Left kidney (tissue), 2 donors: Measurements from ENCODE around the gene ZPLD1. TPM values are rescaled to one million over a fixed set of nuclear protein-coding genes. Genes with fewer than 3 reads are reported as not detected.

Experiments
- DNase-seq: peaks from one replicate; pipeline ENCODE4 v3.0.0-alpha.2; 2013
- polyA plus RNA-seq: library from polyadenylated mRNA; unstranded; fragments of 120-200 nt; gene quantifications from one replicate; pipeline ENCODE4 v1.2.1, GENCODE V29; 2013; ENCODE audit not compliant: insufficient read length

The ZPLD1 gene
- polyA plus RNA-seq, 1 donor = 0.60 TPM

- no peak for DNase-seq
Measured at GRCh38 chr3:102466001-102466400, 31.2 kb downstream of the ZPLD1 start.

DNA sequence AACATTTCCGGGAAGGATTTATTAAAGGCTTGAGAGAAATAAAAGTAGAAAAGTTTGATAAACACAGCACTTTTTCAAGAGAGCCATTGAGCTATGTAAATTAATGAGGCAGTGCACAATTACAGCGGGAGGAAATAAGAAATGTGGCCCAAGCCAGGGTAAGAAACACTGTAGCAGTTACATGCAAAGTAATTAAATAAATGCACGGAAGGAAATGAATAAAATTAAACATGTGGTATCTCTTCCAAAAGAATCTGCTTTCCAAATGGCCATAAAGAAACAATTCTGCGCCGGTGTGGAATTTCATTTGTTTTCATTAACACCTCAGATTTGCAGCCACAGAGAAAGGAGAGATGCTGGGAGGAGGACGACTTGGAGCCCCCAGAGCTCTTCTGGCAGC, 35.3 kb downstream of the ZPLD1 start:
- no peak for DNase-seq

DNA sequence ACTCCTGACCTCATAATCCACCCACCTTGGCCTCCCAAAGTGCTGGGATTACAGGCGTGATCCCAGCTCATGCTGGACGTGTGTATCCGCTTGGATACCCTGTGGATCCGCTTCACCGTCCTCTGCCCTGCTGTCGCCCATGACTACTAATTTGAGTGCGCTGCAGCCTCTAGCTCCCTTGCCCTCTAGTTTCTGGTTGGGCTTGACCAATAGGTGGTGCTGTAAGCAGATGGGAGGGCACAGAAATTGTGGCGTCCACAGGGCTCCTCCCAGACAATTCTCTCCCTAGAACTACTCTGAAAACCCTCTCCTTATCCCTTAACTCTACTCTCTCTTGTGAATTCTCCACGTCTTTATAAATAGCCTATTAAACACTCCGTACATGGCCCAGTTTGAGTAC, 36.2 kb downstream of the ZPLD1 start:
- no peak for DNase-seq

- DNase-seq = no peak
Measured at GRCh38 chr3:102471491-102471890, 36.7 kb downstream of the ZPLD1 start.

GRCh38 chr3:102473648-102474047, 38.8 kb downstream of the ZPLD1 start:
- DNase-seq = no peak

- DNase-seq = no peak
Measured at GRCh38 chr3:102474207-102474606, 39.4 kb downstream of the ZPLD1 start.

GRCh38 chr3:102476198-102476597, 41.4 kb downstream of the ZPLD1 start:
- no peak for DNase-seq

DNA sequence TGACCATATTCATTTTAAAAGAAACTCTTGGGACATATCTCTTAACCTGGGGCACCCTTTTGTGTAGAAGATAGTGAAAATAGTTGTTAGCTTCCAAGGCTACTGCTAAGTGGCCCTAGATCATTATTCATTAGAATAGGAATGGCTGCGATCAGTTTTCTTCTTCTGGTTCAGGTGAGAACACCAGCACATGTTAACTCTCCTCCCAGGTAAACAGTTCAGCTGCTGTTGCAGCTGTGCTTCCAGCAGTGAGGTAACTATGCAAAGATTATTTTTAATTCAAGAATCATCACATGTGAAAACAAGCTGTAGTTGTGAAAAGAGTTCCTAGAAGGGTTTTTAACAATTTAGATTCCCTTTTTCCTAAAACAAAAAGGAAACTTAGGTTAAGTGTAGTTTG, 43.3 kb downstream of the ZPLD1 start:
- DNase-seq = no peak

DNA sequence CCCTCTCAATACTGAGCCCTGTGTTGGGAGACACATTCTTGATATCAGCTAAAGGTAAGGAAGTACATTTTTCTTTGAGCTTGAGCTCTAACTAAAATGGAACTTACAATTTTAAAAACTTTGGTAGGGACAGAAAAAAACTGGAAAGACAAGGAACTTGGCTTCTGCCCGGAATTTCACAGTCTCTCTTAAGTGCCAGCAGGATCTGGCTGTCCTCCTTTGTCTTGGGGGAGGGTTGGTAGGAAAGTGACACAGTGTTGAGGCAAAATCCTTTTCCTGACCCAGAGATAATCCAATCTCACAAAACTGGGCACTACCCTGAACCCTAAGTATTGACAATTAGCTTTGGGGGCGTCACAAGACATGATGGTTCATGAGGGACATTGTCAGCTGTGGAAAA, 45.3 kb downstream of the ZPLD1 start:
- no peak for DNase-seq

DNA sequence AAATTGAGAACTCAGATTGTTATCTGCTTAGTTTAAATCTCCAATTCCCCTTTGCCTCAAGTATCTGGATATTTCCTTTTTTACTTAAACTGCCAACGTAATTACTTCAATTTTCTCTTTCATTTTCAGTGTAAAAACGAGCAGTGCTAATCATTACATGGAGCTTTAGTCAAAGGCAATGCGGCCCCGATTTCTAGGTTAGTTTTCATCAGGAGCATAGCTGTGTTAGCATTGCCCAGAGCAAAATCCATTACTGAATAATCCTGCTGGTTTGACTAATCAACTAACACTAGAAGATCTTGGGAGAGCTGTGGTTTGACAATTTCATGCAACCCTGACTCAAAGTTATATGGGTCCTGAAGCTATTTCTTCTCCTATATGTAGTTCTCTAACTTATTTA, 46.2 kb downstream of the ZPLD1 start:
- DNase-seq = no peak

DNA sequence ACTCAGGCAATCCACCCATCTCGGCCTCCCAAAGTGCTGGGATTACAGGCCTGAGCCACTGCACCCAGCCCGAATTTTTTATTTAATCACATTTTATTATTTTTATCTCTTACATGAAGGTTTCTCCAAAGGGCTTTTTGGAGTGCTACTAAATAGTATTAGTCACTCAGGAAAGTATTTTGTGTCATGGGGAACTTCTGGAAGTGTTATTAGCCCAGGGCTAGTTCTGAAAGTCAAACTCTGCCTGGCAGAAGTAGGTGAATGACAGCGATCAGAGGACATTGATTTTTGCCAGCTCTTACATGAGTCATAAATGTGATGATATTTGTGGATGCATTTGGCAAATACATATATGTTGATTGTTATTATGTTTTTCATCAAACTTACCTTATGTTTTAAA, 48.7 kb downstream of the ZPLD1 start:
- DNase-seq = no peak

GRCh38 chr3:102484363-102484762, 49.5 kb downstream of the ZPLD1 start:
- DNase-seq = no peak

DNA sequence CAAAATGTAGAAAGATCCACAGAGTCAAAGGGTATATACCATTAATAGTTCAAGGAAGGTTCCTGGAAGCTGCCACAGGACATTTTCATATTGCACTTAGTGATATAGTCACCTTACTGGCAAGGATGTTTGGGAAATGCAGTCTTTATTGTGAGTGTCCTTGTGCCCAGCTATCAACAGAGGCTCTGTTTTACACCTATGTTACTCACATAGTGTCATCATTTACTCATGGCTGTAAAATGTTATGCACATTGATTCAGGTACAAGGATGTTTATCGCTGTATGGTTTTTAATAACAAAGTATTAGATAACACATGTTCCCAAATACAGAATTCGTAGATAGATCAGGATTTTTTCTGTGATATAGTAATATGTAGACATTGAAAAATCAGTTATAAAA, 50.9 kb downstream of the ZPLD1 start:
- DNase-seq = no peak

- no peak for DNase-seq
Measured at GRCh38 chr3:102488331-102488730, 53.5 kb downstream of the ZPLD1 start.

- no peak for DNase-seq
Measured at GRCh38 chr3:102492300-102492699, 57.5 kb downstream of the ZPLD1 start.

GRCh38 chr3:102497571-102497970, 62.8 kb downstream of the ZPLD1 start:
- DNase-seq = no peak

- DNase-seq = no peak
Measured at GRCh38 chr3:102505542-102505941, 70.7 kb downstream of the ZPLD1 start.

DNA sequence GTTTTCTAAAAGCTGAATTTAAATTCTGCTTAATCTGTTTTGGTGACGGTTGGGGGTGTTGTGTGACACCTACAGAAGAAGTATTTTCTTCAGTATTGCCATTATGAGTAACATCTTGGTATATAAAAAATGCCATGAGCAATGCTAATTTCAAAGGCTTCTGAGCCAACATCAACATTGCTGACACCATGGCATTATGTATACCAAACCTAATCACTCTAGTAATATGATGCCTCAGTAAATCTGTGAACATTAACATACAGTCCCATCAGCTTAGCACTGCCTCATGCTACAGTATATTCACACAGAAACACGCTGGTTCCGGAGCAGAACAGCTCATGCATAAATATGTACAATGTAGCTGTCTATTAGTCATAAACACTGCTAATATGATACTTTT, 75.8 kb downstream of the ZPLD1 start:
- DNase-seq = no peak

- DNase-seq = no peak
Measured at GRCh38 chr3:102511168-102511567, 76.4 kb downstream of the ZPLD1 start.

- DNase-seq = no peak
Measured at GRCh38 chr3:102511639-102512038, 76.8 kb downstream of the ZPLD1 start.

DNA sequence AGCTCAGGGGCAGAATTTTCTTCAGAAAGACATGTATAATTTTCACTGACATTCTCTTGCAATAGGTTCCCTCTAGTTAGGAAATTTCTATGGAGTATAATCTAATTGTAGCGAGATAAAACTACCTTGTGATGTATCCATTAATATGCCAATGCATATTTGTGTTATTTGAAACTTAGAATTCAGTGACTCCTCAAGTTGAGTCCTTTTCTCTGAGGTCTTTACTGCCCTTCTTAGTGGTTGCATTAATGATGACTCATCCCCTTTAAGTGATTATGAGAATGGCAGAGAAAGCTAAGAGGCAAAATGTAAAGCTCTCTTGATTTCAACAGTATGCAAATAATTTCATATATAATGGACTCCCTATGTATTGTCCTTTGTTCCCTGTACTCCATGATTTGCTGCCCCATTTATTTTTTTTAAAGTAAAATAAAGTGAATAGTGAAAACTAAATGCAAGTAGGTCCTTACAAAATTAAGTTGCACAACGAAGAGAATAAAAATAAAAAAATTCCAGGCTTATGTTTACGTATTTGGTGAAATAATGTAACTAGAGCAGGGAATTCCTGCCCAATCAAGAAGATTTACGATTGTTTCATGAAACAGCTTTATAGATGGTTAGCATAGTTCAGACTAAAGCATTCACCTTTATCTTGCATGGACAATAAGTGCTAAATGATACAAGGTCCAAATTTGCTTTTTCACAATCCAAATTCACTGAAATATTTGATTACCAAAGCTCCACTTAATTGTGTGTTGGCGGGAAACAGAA, 78.1 kb downstream of the ZPLD1 start:
- no peak for DNase-seq

GRCh38 chr3:102514241-102514640, 79.4 kb downstream of the ZPLD1 start:
- DNase-seq = no peak

GRCh38 chr3:102521246-102521645, 86.4 kb downstream of the ZPLD1 start:
- DNase-seq = no peak

GRCh38 chr3:102525624-102526023, 90.8 kb downstream of the ZPLD1 start:
- no peak for DNase-seq

GRCh38 chr3:102526865-102527264, 92.0 kb downstream of the ZPLD1 start:
- no peak for DNase-seq
